Measurements from ENCODE around the gene MSRB3. TPM values are rescaled to one million over a fixed set of nuclear protein-coding genes. Genes with fewer than 3 reads are reported as not detected.

Gene MSRB3
- total RNA-seq, 1 donor from 2014 or later: 3.7 TPM

DNA sequence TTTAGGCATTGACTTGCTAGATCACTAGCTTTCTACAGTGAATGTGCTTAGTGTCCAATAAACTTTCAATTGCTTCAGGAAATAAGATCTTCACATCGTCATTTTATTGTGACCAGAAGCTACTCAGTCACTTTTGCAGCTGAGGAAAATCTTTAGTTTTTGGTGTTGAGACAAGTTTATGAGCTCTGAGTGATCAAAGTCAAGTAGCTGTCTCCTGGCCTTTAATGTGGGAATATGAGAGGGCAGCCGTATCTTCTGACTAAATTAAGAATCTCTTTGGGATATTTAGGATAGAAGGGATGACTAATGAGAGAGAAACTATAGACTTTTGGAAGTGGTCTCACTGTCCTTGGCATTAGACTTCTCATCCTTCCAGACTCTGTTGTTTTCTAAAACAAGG lies 21.6 kb downstream of the MSRB3 start:
- no peak overlapping the region for H3K4me3 ChIP-seq
- H2AFZ ChIP-seq (replicated peaks): no peak overlapping the region
- no peak overlapping the region for H3K9ac ChIP-seq
- Mint-ChIP-seq H3K4me1 (no peaks in the 10 kb centered on the region), H3K9me3 (peaks cover 4% of the 10 kb centered on the region), H3K27me3 (ENCODE audit: insufficient read depth, low read depth) (no peaks in the 10 kb centered on the region), H3K36me3 (peaks cover 1% of the 10 kb centered on the region), H3K27ac (no peak overlapping the region), H3K4me3 (no peak overlapping the region)
- H3K4me2 ChIP-seq: no peak overlapping the region
- DNase-seq (ENCODE audit: low spot score): no peak
- no peaks in the 10 kb centered on the region for H3K9me3 ChIP-seq (ENCODE audit: low read depth)
- no peaks in the 10 kb centered on the region for H4K20me1 ChIP-seq (ENCODE audit: low read depth)
- H3K4me1 ChIP-seq: peaks cover 12% of the 10 kb centered on the region
- TF ChIP-seq EZH2phosphoT487 (IDR thresholded peaks at IDR 0.05) (no peak), EZH2 (IDR thresholded peaks at IDR 0.05) (no peak)
- TF ChIP-seq, protein P1, sequence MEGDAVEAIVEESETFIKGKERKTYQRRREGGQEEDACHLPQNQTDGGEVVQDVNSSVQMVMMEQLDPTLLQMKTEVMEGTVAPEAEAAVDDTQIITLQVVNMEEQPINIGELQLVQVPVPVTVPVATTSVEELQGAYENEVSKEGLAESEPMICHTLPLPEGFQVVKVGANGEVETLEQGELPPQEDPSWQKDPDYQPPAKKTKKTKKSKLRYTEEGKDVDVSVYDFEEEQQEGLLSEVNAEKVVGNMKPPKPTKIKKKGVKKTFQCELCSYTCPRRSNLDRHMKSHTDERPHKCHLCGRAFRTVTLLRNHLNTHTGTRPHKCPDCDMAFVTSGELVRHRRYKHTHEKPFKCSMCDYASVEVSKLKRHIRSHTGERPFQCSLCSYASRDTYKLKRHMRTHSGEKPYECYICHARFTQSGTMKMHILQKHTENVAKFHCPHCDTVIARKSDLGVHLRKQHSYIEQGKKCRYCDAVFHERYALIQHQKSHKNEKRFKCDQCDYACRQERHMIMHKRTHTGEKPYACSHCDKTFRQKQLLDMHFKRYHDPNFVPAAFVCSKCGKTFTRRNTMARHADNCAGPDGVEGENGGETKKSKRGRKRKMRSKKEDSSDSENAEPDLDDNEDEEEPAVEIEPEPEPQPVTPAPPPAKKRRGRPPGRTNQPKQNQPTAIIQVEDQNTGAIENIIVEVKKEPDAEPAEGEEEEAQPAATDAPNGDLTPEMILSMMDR (IDR thresholded peaks at IDR 0.05): no peak
- no peak overlapping the region for H3K27ac ChIP-seq
- H3F3A ChIP-seq (ENCODE audit: low read depth): no peaks in the 10 kb centered on the region
- no peaks in the 10 kb centered on the region for H3K27me3 ChIP-seq
- no peaks in the 10 kb centered on the region for H3K79me2 ChIP-seq (ENCODE audit: low read depth)
- H3K36me3 ChIP-seq: no peaks in the 10 kb centered on the region

- no peaks in the 10 kb centered on the region for H3K79me2 ChIP-seq (ENCODE audit: low read depth)
- no peak overlapping the region for H3K4me2 ChIP-seq
- no peak overlapping the region for H2AFZ ChIP-seq (replicated peaks)
- no peaks in the 10 kb centered on the region for H3F3A ChIP-seq (ENCODE audit: low read depth)
- no peak overlapping the region for H3K27ac Mint-ChIP-seq
- no peaks in the 10 kb centered on the region for H3K4me1 Mint-ChIP-seq
- H3K27ac ChIP-seq: no peak overlapping the region
- no peak overlapping the region for H3K4me3 Mint-ChIP-seq
- no peak overlapping the region for H3K9ac ChIP-seq
- H3K27me3 ChIP-seq: no peaks in the 10 kb centered on the region
- peak; percentile 46 for DNase-seq (ENCODE audit: low spot score)
- no peaks in the 10 kb centered on the region for H3K36me3 ChIP-seq
- H3K36me3 Mint-ChIP-seq: peaks cover 1% of the 10 kb centered on the region
- no peaks in the 10 kb centered on the region for H3K9me3 ChIP-seq (ENCODE audit: low read depth)
- H3K4me3 ChIP-seq: no peak overlapping the region
- peaks cover 4% of the 10 kb centered on the region for H3K9me3 Mint-ChIP-seq
- no peaks in the 10 kb centered on the region for H4K20me1 ChIP-seq (ENCODE audit: low read depth)
- peaks cover 12% of the 10 kb centered on the region for H3K4me1 ChIP-seq
- no peaks in the 10 kb centered on the region for H3K27me3 Mint-ChIP-seq (ENCODE audit: insufficient read depth, low read depth)
- TF ChIP-seq EZH2 (IDR thresholded peaks at IDR 0.05) (no peak), EZH2phosphoT487 (IDR thresholded peaks at IDR 0.05) (no peak)
- TF ChIP-seq, protein P1 (IDR thresholded peaks at IDR 0.05): peak; percentile 59
These were observed 22.3 kb downstream of the MSRB3 start for GRCh38 chr12:65300679-65301349.

DNA sequence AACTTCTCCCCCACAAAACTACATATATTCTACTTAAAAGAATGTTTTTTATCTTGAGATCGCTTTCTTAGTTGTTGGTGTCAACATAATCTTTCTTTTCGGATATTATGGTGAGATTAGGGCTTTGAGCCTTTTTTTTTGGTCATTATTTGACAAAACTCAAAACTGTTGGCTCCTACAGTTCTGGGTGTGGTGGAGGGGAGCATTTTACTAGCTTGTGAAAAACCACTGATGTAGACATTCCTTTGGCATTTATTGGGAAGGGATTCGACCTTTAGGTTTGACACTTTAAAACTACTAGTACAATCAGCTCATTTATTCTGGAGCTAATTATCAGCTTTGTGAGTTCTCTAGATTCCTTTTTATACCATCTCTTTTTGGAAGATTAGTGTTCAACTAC lies 24.4 kb downstream of the MSRB3 start:
- Histone ChIP-seq H3K4me1 (peaks cover 12% of the 10 kb centered on the region), H3K36me3 (no peaks in the 10 kb centered on the region), H3K4me2 (no peak overlapping the region), H3K9ac (no peak overlapping the region), H3K79me2 (ENCODE audit: low read depth) (no peaks in the 10 kb centered on the region), H3K9me3 (ENCODE audit: low read depth) (no peaks in the 10 kb centered on the region), H3K27ac (no peak overlapping the region), H4K20me1 (ENCODE audit: low read depth) (no peaks in the 10 kb centered on the region), H3F3A (ENCODE audit: low read depth) (no peaks in the 10 kb centered on the region), H3K27me3 (no peaks in the 10 kb centered on the region), H3K4me3 (no peak overlapping the region), H2AFZ (replicated peaks) (no peak overlapping the region)
- H3K27ac Mint-ChIP-seq: no peak overlapping the region
- H3K4me3 Mint-ChIP-seq: no peak overlapping the region
- H3K4me1 Mint-ChIP-seq: peaks cover 5% of the 10 kb centered on the region
- no peak for DNase-seq (ENCODE audit: low spot score)
- H3K27me3 Mint-ChIP-seq (ENCODE audit: insufficient read depth, low read depth): no peaks in the 10 kb centered on the region
- peaks cover 1% of the 10 kb centered on the region for H3K36me3 Mint-ChIP-seq
- peaks cover 4% of the 10 kb centered on the region for H3K9me3 Mint-ChIP-seq
- TF ChIP-seq EZH2 (IDR thresholded peaks at IDR 0.05): no peak
- TF ChIP-seq EZH2phosphoT487 (IDR thresholded peaks at IDR 0.05): no peak
- TF ChIP-seq, protein P1 (IDR thresholded peaks at IDR 0.05): no peak
